Activated CD8-positive, alpha-beta memory T cell treated with anti-CD3 and anti-CD28 coated beads for 4 hours (primary cell): Measurements from ENCODE around the gene ITGAV.

ENCODE experiments used
- DNase-seq, 2 donors: peaks; one replicate each; pipeline ENCODE4 v3.0.0-alpha.2; 2020; ENCODE audit warnings: low read depth in 2 of 2

ITGAV gene

GRCh38 chr2:186669146-186669545, 79.3 kb downstream of the ITGAV start:
- DNase-seq = no peak

DNA sequence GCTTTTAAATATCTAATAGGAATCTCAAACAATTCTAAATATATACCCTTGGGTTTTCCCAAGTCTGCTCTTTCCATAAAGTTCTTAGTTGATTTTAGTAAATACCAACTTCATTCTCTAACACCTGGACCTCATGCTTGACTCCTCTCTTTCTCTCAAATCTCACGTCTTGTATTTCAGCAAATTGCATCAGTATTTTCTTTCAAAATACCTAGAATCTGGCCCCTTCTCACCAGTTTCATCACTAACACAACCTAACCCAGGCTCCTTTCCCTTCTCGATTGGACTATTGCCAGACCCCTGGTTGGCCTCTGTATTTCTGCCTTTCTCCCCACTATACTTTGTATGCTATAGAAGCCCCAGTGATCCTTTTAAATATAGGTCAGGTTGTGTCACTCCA, 81.0 kb downstream of the ITGAV start:
- DNase-seq = no peak

DNA sequence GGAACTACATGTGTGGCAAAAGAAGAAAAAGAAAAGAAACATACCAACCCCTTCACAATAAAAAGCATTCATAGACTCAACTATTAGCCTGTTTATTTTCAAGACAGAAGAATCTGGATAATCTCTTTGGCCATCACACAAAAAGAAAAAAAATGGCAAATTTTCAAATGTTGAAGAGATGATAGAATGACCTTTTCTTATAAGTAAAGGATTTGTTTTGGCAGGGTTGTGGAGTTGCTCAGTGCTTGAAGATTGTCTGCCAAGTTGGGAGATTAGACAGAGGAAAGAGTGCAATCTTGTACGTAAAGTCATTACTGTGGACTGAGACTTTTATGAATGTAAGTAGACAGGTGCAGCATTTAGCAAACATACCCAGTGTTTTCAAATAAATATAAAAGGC, 85.5 kb downstream of the ITGAV start:
- no peak for DNase-seq

GRCh38 chr2:186683341-186683740, 93.5 kb downstream of the ITGAV start:
- DNase-seq = no peak

GRCh38 chr2:186687807-186688211, 98.0 kb downstream of the ITGAV start:
- no peak for DNase-seq

DNA sequence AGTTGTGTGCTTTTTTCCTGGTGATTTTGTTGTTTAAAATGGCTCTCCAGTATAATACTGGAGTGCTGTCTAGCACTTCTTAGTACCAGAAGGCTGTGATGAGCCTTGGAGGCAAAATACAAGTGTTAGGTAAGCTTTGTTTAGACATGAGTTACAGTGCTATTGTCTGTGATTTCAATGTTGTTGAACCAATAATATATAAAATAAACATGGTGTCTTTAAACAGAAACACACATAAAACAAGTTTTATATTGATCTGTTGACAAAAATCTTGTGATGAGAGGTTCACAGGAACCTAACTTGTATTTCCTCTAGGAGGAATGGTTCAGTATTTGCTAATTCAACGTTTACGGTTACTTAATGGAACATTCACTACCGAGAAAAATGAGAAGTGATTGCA, 99.0 kb downstream of the ITGAV start:
- DNase-seq = no peak

GRCh38 chr2:186690786-186691185, 100.9 kb downstream of the ITGAV start:
- no peak for DNase-seq

GRCh38 chr2:186691231-186691630, 101.4 kb downstream of the ITGAV start:
- no peak for DNase-seq

DNA sequence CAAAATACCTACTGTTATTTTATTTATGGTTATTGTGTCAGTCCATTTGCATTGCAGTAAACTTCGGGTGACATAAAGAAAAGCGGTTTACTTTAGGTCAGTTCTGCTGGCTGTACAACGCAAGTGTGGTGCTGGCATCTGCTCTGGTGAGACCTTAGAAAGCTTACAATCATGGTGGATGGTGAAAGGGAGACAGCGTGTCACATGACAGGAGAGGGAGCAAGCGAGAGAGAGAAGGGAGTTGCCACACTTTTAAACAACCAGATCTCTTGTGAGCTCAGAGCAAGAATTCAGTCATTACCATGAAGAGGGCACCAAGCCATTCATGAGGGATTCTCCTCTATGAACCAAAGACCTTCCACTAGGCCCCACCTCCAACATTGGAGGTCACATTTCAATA, 102.0 kb downstream of the ITGAV start:
- DNase-seq = no peak

DNA sequence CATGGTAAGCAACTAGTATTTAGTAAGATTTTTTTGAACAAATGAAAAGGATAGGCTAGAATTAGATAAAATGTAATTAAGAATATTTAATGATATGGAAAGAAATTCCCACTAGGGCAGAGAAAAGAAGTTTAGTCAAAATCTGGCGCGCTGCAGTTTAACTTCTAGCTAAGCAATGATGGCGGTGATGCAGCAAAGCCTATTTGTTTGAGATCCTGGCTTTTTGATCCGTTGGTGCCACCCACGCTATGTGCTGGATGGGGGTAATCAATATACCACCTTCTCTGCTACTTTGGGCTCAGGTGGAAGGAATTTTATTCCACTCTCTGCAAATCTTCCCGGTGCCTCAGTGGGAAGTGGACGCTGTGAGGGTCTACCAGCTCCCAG, 103.6 kb downstream of the ITGAV start:
- DNase-seq = no peak

DNA sequence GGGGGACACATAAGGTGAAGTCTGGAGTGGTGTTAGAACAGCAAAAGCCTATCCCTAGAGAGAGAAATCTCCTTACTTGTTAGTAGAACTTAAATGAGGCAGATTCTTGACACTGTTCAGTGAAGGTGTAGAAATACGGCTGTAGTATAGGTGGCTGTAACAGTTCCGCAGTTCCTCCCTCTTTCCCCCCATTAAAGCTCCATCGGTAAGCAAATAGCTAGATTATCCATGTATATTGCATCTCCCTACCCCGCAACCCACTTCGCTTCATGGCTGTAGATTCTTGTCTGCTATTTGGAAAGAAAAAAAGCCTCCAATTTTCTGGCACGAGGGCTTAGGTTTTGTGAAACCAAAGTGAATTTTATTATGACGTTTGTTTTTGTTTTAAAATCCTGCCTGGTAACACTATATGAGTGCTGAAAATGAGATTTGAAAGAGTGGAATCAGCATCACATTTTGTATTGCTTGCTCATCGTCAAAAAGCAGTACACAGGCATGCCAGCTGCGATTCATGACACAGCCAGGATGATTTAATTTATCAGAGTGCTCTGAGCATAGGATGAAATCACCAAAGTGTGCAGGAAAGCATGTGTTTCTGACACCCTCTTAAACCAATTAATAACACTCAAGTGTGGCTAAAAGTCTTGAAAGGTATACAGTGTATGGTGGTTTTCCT, 105.4 kb downstream of the ITGAV start:
- DNase-seq = no peak

- no peak for DNase-seq
Measured at GRCh38 chr2:186696290-186696689, 106.4 kb downstream of the ITGAV start.

- no peak for DNase-seq
Measured at GRCh38 chr2:186696804-186697203, 106.9 kb downstream of the ITGAV start.

- DNase-seq = no peak
Measured at GRCh38 chr2:186697536-186697935, 107.7 kb downstream of the ITGAV start.

GRCh38 chr2:186699742-186700141, 109.9 kb downstream of the ITGAV start:
- no peak for DNase-seq

- DNase-seq = no peak
Measured at GRCh38 chr2:186702006-186702405, 112.2 kb downstream of the ITGAV start.

DNA sequence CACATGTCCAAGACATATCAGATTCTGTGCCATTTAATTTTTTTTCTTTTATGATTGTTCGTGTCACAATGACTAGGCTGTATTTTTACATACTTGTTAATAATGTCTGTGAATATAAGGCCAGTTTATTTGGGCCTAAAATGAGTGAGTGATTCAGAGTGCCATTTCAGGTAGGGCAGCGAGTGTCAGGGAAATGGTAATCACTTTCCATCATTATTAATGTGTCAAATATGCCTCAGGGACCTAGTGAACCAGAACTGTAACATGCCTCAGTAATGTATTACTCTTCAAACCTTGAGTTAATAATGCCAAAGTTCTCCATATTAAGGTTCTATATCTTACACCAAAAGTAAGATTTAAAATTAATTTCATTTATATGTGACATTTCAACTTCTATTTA, 112.6 kb downstream of the ITGAV start:
- DNase-seq = no peak

GRCh38 chr2:186704897-186705296, 115.0 kb downstream of the ITGAV start:
- DNase-seq = no peak

DNA sequence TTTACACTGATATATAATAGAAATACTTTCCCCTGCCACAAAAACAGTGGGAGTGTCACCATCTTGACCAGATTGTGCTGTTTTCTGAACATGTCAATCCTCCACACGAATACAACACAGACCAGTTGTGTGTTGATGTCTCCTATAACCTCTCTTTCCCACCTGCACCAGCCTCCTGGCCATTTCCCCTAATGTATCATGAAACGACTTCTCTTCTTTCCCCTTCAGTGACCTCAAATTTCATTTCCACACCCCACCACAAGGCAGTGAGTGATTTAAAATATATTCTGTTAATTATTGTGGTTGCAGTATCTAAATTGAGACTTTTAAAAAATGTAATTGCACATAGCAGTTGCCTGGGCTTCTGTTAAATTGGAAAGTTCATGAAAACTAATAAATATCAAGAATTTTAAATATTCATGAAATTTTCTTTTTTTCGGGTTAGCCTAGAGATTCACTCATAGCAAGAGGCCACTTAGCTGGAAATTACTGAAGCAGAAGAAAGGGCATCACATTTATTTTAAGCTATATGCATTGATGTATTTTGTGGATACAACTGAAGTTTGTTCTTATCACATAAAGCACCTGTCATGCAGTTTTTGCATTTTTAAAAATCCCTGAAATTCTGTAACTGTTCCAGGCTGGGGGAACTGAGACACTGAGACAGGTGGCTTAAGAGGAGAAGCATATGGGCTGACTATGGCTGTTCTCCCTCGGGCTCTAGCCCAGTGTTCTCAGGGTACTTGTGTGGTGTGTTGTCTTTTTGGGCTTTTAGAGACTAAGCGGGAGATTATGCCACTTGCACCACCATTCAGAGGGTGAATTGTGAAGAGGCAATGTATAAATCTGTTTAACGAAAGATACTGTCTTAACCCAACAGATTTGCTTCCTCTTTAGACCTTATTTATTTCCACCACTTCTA, 119.9 kb downstream of the ITGAV start:
- DNase-seq = no peak

- no peak for DNase-seq
Measured at GRCh38 chr2:186713691-186714090, 123.8 kb downstream of the ITGAV start.

GRCh38 chr2:186714611-186715010, 124.8 kb downstream of the ITGAV start:
- no peak for DNase-seq

DNA sequence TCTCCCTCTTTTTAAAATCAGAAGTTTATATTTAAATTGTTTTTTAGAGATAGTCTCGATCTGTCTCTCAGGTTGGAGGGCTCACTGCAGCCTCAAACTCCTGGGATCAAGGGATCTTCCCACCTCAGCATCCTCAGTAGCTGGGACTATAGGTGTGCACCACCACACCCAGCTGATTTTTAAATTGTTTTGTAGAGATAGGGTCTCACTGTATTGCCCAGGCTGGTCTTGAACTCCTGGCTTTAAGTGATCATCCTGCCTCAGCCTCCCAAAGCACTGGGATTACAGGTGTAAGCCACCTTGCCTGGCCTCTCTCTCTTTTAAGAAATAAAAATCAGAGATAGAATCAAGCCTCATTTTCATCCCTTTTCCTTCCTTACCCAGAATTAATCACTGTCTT, 126.1 kb downstream of the ITGAV start:
- no peak for DNase-seq

GRCh38 chr2:186716899-186717298, 127.0 kb downstream of the ITGAV start:
- DNase-seq = no peak
